GM18870 (cell line): ENCODE results near the gene SLC4A4.

Experiments used
- ATAC-seq: cut with Tn5 transposase; IDR thresholded peaks from one replicate; pipeline ENCODE4 v1.9.1; 2021; ENCODE audit warnings: moderate library complexity; ENCODE audit not compliant: unreplicated experiment

Gene SLC4A4

DNA sequence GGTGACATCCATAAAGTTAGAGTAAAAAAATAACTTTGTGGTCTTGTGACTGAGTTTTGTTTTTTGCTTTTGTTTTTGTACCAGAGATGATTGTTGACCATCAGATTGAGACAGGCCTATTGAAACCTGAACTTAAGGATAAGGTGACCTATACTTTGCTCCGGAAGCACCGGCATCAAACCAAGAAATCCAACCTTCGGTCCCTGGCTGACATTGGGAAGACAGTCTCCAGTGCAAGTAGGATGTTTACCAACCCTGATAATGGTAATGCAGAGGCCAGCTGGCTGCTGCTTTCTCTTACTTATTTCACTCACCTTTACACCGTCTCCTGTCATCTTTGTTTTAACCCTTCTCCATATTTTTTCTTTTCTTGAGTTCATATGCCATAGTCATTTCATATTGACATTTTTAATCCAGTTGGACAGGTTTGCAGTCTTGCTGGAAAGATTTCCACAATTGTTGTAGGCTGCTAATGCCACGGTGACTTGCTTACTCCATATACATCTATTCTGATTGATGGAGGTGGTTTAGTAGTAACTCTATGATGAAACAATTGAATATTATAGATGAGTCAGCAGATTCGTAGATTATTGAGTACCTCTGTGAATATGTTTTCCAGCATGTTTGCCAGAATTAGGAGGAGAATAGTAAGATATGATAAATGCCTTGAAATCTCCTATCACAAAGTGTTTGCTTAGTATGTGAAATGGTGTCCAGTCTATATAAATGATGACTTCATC lies 18.3 kb downstream of the SLC4A4 start:
- ATAC-seq = no peak

DNA sequence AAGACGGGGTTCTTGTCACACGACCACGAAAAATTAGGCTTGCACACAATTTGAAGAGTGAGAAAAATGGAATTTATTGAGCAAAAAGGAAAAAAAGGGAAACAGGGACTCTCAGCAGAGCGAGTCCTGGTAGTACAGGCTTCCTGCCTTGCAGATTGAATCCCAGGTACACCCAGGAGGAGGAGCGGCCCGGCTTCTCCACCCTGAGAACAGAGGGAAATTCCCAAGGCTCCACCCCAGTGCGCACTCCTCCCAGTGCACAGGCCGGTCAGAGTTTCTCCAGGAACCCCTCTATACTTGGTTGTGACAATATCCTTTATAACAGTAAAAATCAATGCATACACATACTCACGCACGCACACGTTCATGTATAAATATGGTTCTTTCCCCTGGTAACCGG lies 22.0 kb downstream of the SLC4A4 start:
- ATAC-seq = no peak

DNA sequence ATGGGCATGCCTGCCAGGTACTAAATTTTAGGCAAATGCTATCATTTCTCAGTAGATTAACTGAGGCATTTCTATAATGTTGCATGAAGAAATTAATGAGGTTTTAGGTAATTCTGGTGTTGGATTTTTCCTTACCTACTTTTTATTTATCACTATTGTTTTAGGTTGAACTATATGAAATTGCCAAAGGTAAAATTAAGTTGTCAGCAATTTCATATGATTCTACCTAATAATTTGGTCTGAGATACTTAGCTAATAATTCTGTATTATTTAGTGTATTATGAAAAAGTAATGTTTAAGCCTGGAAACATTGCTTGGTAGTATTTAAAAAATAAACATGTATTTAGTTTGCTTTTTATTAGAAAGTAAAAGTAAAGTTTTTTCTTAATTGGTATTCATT lies 22.7 kb downstream of the SLC4A4 start:
- ATAC-seq = no peak

DNA sequence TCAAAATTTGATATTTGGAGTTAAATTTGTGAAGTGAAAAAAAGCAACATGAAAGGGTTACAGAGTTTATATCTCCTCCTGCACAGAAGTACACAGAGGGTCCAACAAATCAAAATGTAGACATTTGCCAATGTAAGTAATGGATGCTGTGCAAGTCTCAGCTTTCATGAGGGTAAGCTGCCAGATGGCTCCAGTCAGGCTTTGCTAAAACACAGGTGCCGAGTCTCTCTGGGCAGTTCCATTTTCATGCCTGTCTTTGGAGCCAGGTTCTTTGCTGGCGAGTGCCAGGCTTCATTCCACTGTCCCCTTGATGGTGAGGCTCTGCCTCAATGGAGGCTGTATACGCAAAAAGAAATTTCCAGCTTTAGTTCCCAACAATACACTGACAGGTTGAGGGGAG lies 27.9 kb downstream of the SLC4A4 start:
- no peak for ATAC-seq

DNA sequence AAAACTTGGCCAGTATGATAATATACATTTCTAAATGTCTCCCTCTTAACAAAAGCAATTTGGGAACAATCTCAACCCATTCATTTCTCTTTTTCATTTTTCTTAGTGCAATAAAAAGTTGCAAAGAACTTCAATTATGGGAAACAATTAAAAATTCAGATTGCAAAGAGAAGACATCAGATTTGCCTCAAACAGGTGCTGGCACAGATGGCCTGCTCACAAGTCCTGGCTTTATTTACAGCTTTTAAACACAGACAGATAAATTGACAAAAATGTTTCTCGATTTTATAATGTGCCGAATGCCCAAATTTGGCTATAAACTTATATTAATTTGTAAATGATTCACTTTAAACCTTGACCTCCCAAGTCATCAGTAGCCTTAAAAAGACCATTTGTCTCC lies 28.7 kb downstream of the SLC4A4 start:
- ATAC-seq = no peak

DNA sequence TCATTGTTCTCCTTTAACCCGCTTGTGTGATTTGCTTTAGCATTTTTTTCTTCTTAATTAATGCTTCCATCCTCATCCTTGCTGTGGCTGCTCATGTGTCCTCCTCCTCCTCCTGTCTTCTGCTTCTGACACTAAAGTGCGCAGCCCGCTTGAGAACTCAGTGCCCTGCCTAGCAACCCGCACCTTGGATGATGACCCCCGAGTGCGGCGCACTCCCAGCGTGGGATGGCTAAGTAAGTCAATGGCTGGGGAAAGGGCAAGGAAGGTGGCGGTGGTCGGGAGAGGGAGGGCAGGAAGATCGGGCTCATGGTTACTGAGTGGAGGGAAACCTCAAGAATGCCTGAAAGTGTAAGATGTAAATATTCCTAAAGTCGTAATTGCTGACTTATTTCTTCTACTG lies 30.1 kb downstream of the SLC4A4 start:
- ATAC-seq = no peak

DNA sequence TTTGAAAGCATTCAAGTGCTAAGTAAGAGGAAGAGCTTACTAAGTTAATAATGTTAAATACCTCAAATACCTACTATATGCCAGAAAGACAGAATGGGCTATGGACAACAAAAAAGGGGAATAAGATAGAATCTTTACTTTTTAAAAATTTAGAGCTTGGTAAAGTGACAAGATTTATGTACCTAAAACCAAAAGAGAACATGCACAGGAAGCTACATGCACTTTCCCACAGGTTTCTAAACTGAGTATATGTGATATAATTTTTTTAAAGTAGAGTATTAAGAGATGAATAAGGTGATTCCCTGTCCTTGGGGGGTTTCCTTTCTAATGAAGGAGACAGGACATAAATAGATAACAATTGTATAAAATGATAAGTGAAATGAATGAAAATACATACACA lies 30.7 kb downstream of the SLC4A4 start:
- no peak for ATAC-seq

DNA sequence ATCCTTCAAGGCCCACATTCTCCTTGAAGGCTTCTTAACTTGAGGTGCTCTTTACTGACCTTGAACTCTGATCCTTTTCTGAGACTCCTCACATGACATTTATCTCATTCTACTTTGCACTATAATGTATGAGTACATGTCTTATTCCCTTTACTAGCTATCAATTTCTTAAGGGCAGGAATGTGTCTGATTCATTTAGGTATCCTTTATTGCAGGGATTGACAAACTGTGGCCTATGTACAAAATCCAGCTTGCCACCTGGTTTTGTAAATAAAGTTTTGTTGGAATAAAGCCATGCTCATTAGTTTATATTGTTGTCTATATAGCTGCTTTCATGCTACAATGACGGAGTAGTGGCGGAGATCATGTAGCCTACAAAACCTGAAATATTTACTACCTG lies 36.7 kb downstream of the SLC4A4 start:
- ATAC-seq = no peak

DNA sequence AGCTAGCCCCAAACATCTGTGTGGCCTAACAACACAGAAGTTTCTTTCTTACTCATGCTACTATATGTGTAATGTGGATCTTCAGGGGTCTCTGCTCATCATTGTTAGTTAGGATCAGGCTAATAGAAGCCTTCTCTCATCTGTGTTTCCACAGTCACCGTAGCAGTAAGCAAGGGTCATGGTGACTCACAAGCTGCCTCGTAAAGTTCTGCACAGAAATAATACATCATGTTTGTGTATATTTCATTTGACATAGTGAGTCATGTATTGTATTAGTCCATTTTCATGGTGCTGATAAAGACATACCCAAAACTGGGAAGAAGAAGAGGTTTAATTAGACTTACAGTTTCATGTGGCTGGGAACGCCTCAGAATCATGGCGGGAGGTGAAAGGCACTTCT lies 38.7 kb downstream of the SLC4A4 start:
- no peak for ATAC-seq

DNA sequence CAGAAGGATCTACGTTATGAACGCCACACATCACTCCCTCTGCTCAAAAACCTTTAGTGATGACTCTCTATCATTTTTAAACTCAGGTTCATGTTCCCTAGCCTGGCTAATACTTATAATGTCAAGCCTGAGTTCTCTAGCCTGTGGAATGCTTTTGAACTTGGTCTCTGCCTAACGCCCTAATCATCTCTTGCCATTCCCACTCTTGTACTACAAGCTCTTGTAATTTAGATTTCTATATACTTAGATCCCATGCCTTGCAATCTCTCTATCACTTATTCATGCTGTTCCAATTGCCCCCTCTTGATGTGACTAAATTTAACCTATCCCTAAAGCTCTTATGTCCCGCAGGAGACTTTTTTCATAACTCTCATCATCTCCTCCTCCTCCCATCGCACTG lies 40.3 kb downstream of the SLC4A4 start:
- ATAC-seq = no peak

DNA sequence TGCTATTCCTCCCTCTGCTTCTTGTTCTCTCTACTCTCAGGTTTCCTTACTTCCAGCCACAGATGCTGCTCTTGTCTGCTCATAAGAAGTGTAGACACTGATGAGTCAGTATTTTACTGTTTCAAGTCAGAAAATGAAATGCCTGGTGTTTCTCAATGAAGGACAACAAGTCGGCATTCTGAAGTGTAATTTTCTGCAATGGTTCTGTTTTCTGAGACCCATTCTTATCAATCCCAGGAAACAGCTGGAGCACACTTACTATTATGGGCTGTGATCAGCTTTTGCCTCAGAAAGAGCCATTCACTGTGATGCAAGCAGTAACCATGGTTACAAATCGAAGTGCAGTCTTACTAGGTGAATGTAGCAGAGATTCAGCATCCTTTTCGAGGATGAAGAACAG lies 42.0 kb downstream of the SLC4A4 start:
- ATAC-seq = no peak

DNA sequence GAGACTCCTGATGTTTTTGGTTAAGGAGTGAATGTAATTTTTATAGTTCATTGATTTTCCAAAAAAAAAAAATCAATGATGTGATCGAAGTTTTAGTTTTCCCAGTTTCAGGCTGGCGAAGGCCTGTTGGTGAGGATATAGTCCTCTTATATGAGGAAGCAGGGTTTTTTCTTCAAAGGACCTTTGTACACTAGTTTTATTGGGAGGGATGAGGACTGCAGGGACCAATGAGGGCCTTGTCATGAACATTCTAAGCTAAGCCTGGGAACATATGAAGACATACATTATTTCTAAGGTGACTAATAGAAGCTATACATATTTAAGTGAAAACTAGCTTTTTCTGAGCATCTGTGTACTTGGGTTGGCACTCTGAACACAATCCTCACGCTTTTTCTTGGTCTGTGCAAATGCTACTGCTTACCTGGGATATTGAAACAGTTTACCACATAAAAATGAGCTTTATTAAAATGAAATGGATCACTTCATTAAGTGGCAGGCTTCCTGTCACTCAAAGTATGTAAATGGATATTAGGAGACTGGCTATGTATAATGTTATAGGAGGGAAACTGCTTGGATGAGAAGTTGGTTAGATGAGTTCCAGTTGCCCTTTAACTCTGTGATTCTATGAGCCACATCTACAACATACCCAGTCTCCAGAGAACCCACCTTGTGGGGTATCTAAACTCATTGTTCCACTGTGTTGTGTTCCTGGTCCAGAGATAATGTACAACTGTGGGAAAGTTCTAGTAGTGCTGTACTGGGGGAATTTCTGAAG lies 43.5 kb downstream of the SLC4A4 start:
- ATAC-seq = no peak

DNA sequence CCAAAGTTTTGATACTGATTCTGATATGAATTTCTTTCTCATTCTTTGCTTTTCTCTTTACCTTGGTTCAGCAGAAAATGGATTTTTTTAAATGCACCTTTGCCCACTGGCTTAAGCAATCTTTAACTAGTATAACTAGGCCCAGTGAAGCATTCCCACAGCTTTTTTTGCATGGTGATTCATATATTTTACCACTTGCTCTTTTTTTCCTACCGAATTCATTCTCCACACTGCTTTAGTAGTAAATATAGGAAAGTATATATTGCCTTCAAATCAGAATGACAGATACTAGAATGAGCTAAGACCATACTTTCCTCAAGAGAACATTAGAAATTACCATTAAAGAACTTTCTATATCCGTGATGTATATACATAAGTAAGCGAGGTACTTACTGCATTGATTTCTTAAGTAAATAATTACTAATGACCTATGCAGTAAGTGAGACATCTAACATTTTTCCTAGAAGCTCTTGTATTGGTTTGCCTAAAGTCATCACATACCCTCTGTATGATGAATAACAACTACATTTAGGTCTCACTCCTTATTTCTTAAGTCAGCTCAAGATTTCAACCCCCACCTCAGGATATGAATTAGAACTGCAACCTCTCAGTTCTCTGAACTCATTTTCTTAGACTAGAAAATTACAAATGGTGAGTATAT lies 44.2 kb downstream of the SLC4A4 start:
- no peak for ATAC-seq

DNA sequence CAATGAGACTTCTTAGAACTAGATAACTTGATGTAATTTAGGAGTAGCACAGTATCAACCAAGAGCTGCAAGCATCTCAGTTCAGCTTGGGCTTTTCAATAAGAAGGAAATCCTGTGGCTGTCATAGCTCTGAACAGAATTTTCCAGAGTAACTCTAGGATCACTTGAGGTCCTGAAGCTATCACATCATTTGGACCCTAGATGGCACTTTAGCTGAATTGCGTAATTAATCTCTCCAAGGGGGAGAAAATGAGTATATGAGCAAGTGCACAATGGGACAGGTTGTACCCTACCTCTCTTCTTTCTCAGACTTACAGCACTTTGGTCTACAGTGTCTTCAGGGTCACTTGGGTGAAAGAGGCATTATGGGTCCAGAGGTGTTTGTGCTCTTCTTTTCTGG lies 45.2 kb downstream of the SLC4A4 start:
- no peak for ATAC-seq

DNA sequence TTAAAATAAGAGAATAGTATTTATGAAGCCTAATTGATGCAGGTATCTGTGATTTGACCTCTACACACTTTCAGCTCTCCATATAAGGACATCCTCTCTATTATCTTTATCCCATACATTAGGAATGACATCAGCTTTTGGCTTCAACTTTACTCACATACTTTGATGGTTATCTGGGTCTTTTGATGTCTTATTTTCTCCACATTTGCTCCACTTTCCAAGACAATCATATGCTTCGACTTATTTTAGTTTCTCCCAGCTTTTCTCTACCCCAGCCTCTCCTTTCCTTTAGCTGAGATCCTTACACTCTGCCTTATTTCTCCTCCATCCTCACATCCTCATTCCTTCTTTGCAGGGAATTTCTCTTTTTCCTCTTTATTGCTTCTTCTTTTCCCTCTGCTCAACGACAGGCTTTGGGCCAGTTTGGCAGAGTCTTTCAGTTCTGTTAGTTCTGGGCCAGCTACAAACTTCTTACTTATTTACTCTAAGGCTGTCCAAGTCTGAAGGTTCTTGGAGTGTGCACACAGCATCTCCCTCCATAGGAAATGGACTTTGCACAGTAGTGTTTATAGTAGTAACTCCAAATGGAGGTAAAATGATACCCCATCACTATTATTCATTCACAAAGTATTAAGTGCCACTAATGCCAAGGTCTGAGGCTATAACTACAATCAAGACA lies 50.5 kb downstream of the SLC4A4 start:
- no peak for ATAC-seq

DNA sequence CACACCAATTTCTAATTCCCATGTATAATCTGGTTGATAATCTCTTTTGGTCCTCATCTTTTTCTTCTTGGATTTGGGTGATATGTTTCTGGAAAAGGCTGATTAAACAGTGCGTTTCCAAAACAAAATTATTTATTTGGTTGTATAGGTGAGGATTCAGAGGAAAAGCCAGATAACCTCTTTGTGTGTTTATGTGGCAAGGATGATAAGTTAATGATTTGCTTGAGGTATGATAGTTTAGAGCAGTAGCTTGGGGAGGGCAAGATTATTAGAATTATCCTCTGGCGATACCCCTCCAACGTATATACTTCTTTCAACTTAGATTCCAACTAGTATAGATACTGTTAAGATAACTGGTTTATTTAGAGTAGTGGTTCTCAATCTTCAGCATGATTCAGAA lies 53.3 kb downstream of the SLC4A4 start:
- no peak for ATAC-seq

DNA sequence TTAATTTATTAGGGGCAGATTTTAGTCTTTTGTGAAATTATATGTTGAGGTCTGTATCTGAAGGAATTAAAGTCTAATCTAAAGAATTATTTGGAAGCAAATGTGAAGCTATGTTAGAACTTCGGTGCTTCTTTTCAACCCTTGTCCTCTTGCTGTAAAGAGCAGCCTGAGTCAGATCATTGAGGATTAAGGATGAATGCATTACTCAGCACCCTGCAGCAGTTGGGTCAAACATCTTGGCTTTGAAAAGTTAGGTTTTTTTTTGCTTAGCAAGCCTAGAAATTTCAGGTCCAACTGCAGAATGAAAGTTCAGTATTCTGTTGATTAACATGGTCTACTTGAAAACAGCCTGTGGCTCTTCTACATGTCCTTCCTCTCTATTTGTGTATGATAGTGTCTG lies 57.6 kb downstream of the SLC4A4 start:
- ATAC-seq = no peak

DNA sequence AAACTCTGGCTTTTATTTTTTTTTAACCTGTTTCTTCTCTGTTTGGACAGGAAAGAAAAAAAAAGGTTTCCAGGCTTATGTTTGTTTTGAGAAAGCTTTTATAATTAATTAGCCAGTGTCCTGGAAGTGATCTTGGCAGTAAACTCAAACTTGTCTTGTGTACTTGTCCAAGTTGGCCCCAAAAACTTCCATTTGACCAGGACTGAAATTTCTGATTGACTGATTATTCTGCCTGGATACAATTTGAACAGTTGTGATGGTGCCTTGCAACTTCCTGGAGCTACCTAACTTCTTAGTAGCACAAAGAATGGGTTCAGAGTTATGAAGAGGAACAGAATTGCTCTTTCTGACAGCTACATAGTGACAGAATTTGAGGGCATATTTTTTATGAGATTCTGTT lies 62.0 kb downstream of the SLC4A4 start:
- no peak for ATAC-seq

DNA sequence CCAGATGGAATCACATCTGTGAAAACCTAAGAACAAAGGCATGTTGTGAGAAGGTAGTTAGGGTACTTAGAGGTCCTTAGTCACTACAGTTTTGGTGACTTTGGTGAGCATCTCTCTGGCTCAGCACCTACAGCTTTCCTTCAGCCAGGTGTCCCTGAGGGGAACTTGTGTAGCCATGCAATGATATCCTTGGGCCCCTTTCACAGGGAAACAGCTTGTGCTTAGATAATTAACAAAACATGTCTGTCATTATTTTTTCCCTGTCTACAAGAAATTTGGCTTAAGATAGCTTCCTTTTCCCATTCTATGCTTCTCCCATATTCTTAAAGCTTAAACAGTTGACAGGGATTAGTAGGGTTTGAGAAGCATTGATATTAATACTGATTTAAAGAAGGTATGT lies 63.8 kb downstream of the SLC4A4 start:
- no peak for ATAC-seq

DNA sequence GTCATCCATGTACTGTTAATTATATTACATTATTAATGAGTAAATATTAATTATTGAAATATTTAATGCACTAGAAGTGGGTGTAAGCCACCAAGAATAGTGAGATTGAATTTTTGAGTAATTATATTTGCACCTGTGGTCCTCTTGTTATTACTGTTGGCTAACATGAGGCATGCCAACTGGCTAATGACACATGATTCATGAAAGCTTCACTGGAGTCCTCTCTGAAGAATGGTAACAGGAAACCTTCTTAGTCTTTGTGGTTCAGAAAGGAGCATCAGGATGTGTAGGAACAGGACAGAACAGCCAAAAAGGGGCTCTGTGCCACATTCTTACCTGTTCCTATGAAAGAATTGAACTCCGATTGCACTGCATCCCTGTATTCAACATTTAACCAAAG lies 65.2 kb downstream of the SLC4A4 start:
- ATAC-seq = no peak

DNA sequence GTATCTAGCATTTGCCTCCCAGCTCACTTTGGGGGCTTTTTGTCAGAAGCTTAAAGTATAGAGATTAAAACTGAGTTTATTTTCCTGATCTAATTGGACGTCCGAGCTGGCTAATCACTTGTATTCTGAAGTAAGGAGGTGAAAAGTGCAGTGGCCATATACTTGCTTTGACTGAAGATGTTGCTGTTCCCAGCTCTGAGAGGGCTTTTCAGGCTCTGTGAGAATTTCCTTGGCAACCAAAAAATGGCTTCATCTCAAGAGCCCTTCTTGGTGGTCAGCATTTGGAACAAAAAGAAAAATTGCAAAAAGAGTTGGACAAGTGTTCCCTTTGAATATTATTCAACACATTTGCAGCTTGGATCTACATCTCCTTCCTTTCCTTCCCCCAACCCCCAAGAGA lies 67.0 kb downstream of the SLC4A4 start:
- no peak for ATAC-seq
